Gastrocnemius medialis (tissue), 4 donors: Measurements from ENCODE around the gene SEC61B.

Source experiments
- POLR2A ChIP-seq, 2 donors: fragments of 450-650 bp; IDR thresholded peaks; one replicate each; pipeline ENCODE4 v1.6.1; 2017; ENCODE audit warnings: antibody characterized with exemption in 2 of 2, mild to moderate bottlenecking in 2 of 2, moderate library complexity in 2 of 2
- TF ChIP-seq, protein P1 (sequence below), 5 experiments: fragments of 450-650 bp in 3 of 5; fragments of 200-600 bp in 2 of 5; sonication (generic) in 2 of 5; IDR thresholded peaks in 4 of 5; conservative IDR thresholded peaks in 1 of 5; 1 replicate in 4 of 5; 2 replicates in 1 of 5; pipeline ENCODE4 v1.5.1; 2016 to 2019; ENCODE audit warnings: antibody characterized with exemption in 5 of 5, mild to moderate bottlenecking in 3 of 5, moderate library complexity in 3 of 5

DNA sequence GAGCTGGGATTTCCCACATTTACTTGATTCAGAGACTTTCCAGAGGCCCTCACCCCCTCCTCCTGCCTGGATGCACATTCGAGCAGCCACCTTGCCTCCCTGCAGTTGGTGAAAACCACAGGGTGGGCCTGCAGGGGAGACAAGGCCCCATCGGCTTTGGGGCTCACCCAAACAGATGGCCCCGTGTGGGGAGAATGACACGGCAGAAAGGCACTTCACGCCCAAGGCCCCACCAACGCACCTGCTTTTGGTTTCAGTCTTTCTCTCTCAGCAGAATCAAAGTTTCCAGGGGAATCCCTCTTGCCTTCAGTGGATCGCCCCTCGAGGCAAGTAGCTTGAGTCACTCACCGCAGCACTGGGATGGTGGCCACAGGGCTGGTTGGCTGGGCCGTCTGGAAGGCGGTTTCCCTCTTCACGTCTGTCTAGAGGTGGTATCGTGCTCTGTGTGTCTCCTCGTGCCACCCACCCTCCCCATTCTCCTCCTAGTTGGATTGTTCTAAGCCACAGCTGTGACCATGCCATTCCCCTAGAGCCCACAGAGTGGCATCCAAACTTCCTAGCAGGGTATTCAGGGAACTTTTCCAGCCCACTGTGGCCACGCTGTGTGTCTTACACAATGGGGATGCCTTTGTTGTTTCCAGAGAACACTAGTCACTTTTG lies 31.8 kb downstream of the SEC61B start:
- no peak for TF ChIP-seq POLR2A (IDR thresholded peaks at IDR 0.05)
- TF ChIP-seq, protein P1, sequence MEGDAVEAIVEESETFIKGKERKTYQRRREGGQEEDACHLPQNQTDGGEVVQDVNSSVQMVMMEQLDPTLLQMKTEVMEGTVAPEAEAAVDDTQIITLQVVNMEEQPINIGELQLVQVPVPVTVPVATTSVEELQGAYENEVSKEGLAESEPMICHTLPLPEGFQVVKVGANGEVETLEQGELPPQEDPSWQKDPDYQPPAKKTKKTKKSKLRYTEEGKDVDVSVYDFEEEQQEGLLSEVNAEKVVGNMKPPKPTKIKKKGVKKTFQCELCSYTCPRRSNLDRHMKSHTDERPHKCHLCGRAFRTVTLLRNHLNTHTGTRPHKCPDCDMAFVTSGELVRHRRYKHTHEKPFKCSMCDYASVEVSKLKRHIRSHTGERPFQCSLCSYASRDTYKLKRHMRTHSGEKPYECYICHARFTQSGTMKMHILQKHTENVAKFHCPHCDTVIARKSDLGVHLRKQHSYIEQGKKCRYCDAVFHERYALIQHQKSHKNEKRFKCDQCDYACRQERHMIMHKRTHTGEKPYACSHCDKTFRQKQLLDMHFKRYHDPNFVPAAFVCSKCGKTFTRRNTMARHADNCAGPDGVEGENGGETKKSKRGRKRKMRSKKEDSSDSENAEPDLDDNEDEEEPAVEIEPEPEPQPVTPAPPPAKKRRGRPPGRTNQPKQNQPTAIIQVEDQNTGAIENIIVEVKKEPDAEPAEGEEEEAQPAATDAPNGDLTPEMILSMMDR (IDR thresholded peaks at IDR 0.05 in 4 of 5, conservative IDR thresholded peaks at IDR 0.05 in 1 of 5) = no peak
